Chondrocyte (in vitro differentiated cells): Measurements from ENCODE around the gene DISP2. TPM values are rescaled to one million over a fixed set of nuclear protein-coding genes. Genes with fewer than 3 reads are reported as not detected.

ENCODE experiments used
- DNase-seq: peaks from one replicate; pipeline ENCODE4 v3.0.0; 2021; ENCODE audit warnings: mixed read lengths, low spot score
- H3K27ac Mint-ChIP-seq: one replicate; pipeline ENCODE4 v1.8.0; 2021; ENCODE audit warnings: mild to moderate bottlenecking, moderate library complexity, mixed read lengths; ENCODE audit not compliant: unreplicated experiment
- H3K27me3 Mint-ChIP-seq: 2 replicates; pipeline ENCODE4 v1.8.0; 2021; ENCODE audit warnings: low read depth, mixed read lengths
- H3K36me3 Mint-ChIP-seq: 2 replicates; pipeline ENCODE4 v1.8.0; 2021; ENCODE audit warnings: low read depth, mixed read lengths
- H3K4me1 Mint-ChIP-seq: 2 replicates; pipeline ENCODE4 v1.8.0; 2021; ENCODE audit warnings: low read depth, mild to moderate bottlenecking, mixed read lengths
- H3K4me3 Mint-ChIP-seq: one replicate; pipeline ENCODE4 v1.8.0; 2021; ENCODE audit warnings: mild to moderate bottlenecking, moderate library complexity, mixed read lengths; ENCODE audit not compliant: unreplicated experiment
- H3K9me3 Mint-ChIP-seq: 2 replicates; pipeline ENCODE4 v1.8.0; 2021; ENCODE audit warnings: low read depth, mixed read lengths
- total RNA-seq: library from RNA; stranded (reverse); gene quantifications from 3 replicates; pipeline ENCODE4 v1.2.1, GENCODE V29; 2021
- TF ChIP-seq, protein P1 (sequence below): fragments of 200-600 bp; sonication (generic); IDR thresholded peaks from 2 replicates; pipeline ENCODE4 v1.5.0; 2021; ENCODE audit warnings: antibody characterized with exemption, mild to moderate bottlenecking, moderate library complexity

The DISP2 gene
- total RNA-seq, 1 donor from 2014 or later, result 1.4 TPM

- Mint-ChIP-seq H3K27me3 (peaks cover 5% of the 10 kb centered on the region), H3K36me3 (no peaks in the 10 kb centered on the region), H3K4me3 (no peak overlapping the region), H3K4me1 (peaks cover 12% of the 10 kb centered on the region), H3K27ac (no peak overlapping the region), H3K9me3 (no peaks in the 10 kb centered on the region)
- no peak for DNase-seq
- TF ChIP-seq, protein P1, sequence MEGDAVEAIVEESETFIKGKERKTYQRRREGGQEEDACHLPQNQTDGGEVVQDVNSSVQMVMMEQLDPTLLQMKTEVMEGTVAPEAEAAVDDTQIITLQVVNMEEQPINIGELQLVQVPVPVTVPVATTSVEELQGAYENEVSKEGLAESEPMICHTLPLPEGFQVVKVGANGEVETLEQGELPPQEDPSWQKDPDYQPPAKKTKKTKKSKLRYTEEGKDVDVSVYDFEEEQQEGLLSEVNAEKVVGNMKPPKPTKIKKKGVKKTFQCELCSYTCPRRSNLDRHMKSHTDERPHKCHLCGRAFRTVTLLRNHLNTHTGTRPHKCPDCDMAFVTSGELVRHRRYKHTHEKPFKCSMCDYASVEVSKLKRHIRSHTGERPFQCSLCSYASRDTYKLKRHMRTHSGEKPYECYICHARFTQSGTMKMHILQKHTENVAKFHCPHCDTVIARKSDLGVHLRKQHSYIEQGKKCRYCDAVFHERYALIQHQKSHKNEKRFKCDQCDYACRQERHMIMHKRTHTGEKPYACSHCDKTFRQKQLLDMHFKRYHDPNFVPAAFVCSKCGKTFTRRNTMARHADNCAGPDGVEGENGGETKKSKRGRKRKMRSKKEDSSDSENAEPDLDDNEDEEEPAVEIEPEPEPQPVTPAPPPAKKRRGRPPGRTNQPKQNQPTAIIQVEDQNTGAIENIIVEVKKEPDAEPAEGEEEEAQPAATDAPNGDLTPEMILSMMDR, result no peak
Observed at GRCh38 chr15:40361640-40362039, 3.6 kb downstream of the DISP2 start.

GRCh38 chr15:40363611-40364010, 5.6 kb downstream of the DISP2 start:
- no peaks in the 10 kb centered on the region for H3K9me3 Mint-ChIP-seq
- peaks cover 5% of the 10 kb centered on the region for H3K4me1 Mint-ChIP-seq
- no peaks in the 10 kb centered on the region for H3K36me3 Mint-ChIP-seq
- no peak overlapping the region for H3K4me3 Mint-ChIP-seq
- no peak overlapping the region for H3K27ac Mint-ChIP-seq
- H3K27me3 Mint-ChIP-seq, result peaks cover 5% of the 10 kb centered on the region
- TF ChIP-seq, protein P1, result no peak
- no peak for DNase-seq

DNA sequence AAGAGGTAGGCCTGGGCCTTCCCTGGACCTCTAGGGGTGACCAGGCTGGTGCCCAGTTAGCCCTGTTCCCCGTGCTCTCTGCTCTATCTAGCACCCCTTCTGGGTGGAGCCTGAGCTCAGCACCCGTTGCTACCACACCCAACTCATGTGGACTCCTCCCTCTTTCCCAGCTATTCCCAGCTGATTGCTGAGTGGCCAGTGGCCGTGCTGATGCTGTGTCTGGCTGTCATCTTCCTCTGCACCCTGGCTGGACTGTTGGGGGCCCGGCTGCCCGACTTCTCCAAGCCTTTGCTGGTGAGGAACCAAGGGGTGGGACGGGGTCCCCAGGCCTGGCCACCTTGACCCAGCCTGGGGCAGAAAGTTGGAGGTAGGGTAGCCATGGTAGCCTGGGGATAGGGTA, 6.2 kb downstream of the DISP2 start:
- Mint-ChIP-seq H3K27ac (no peak overlapping the region), H3K4me3 (no peak overlapping the region), H3K36me3 (no peaks in the 10 kb centered on the region), H3K4me1 (peaks cover 4% of the 10 kb centered on the region), H3K27me3 (peaks cover 5% of the 10 kb centered on the region), H3K9me3 (no peaks in the 10 kb centered on the region)
- TF ChIP-seq, protein P1, result no peak
- no peak for DNase-seq

DNA sequence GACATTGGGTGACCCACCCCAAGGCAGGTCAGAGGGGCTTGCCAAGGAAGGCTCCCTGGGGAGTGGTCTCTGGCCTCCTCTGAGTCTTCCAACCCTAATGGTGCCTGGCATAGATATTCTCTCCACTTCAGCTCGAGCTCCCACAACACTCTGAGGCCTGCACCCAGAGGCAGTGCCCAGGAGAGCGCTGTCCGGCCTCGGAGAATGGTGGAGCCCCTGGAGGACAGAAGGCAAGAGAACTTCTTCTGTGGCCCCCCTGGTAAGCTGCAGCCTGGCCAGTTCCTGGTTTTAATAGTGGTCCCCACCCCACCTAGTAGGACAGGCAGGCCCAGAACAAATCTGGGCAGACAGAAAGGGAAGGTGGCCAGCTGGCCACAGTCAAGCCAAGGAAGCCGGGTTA, 7.0 kb downstream of the DISP2 start:
- TF ChIP-seq, protein P1, result no peak
- Mint-ChIP-seq H3K4me1 (peaks cover 4% of the 10 kb centered on the region), H3K27me3 (peaks cover 5% of the 10 kb centered on the region), H3K4me3 (no peak overlapping the region), H3K27ac (no peak overlapping the region), H3K36me3 (no peaks in the 10 kb centered on the region), H3K9me3 (no peaks in the 10 kb centered on the region)
- no peak for DNase-seq

GRCh38 chr15:40365624-40366456, 7.8 kb downstream of the DISP2 start:
- no peaks in the 10 kb centered on the region for H3K36me3 Mint-ChIP-seq
- H3K4me1 Mint-ChIP-seq, result peaks cover 4% of the 10 kb centered on the region
- H3K4me3 Mint-ChIP-seq, result no peak overlapping the region
- H3K9me3 Mint-ChIP-seq, result no peaks in the 10 kb centered on the region
- TF ChIP-seq, protein P1, result no peak
- H3K27ac Mint-ChIP-seq, result no peak overlapping the region
- peaks cover 5% of the 10 kb centered on the region for H3K27me3 Mint-ChIP-seq
- no peak for DNase-seq
